T follicular helper cell (primary cell): Measurements from ENCODE around the gene MMP20.

Experiments used
- DNase-seq: peaks from one replicate; pipeline ENCODE4 v3.0.0-alpha.2; 2020; ENCODE audit warnings: low read depth

MMP20 gene

DNA sequence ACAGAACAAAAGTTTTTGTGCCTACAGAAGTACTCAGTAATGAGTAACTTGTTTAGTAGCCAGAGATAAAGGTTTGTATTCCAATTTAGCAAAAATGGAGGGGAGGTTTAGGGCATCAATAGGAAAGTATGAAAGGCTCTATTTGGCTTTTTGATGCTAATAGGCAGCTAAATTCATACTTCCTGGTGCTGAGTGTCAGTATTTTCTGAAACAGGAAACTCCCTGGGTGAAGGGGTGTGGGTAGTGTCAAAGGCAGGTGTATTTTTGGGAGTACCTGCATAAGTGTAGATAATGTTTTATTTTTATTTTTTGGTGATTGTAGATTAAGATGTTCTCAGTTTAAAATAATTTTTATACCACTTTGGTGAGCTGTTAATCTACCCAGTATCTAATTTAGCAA lies 65.3 kb downstream of the MMP20 start:
- no peak for DNase-seq

DNA sequence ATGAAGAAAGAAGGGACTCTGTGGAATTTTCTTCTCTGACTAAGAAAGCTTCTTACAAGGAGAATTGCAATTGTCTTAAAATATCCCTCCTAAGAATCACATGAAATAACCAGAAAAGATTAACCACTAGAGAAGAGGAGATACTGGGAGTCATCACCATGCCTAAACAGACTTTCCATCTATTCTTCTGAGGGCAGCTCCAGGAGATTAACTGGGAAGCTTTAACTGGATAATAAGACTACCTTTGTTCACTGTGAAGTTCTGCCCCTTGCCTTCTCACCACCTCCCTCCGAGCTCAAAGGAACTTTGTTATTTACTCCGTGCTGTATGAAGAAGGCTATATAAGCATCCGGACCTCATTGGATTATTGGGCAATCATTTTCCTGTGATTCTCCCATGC lies 70.0 kb downstream of the MMP20 start:
- no peak for DNase-seq

DNA sequence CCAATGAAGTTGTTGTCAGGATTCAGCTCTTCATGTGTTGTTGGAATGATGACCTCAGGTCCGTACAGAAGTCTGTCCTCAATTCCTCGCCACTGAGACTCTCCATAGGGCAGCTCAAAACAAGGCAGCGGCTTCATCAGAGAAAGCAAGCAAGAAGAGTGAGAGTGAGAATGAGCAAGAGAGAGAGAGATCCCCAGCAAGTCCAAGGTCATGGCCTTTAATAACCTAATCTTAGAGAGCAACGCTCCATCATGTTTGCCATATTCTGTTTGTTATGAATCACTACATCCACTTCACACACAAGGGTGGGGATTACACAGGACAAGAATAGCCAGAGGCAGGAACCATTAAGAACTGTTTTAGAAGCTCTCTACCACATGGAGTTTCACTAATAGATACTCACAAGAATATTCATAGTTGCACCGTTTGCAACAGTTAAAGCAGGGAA lies 71.3 kb downstream of the MMP20 start:
- DNase-seq = no peak

DNA sequence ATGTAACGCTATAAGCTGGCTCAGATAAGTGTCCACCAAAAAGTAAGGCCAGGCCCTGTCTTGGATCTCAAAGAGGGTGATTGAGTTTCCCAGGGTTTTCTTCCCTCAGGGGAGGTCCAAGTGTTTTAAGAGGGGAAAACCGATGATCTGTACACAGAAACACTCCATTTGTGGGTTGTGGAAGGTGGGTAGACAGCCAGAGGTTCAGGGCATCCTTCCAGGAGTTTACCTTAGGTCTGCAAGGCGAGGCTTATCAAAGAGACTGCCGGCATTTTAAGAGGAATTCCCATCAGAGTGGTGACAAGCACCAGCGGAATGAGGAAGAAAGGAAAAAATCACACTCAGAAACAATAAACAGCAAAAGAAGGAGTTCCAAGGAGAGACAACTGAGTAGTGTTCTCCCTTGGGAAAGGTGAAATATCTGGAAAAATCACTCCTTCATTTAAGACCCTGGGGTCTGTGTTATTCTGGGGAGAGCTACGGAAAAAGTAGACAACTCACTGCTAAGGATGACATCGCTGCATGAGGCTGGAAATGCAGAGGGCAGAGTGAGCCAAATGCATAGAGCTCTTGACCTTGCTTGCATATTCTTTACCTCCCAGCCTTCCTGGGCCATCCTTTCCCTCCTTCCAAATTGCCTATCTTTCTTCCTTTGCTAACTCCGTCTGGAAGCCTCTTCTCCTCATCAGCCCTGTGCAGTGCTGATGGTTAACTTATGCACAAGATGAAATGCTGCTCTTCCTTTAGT lies 72.5 kb downstream of the MMP20 start:
- no peak for DNase-seq

DNA sequence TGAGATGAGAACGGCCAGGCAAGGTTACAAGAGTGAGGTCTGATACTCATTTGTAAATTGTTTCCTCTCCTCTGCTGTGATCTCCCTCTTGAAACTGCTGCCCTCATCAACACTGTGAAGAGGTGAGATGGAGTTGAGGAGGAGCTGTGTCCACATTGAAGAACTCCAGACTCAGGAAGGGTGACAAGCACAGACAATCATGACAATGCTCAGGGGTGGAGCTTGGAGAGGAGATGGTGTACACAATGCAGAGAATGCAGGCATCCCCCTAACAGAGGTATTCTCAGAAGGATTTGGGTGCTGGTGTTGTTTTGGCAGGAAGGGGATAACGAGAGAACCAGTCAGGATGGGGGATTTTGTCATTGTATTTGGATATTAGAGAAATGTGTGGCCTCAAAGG lies 73.1 kb downstream of the MMP20 start:
- no peak for DNase-seq

DNA sequence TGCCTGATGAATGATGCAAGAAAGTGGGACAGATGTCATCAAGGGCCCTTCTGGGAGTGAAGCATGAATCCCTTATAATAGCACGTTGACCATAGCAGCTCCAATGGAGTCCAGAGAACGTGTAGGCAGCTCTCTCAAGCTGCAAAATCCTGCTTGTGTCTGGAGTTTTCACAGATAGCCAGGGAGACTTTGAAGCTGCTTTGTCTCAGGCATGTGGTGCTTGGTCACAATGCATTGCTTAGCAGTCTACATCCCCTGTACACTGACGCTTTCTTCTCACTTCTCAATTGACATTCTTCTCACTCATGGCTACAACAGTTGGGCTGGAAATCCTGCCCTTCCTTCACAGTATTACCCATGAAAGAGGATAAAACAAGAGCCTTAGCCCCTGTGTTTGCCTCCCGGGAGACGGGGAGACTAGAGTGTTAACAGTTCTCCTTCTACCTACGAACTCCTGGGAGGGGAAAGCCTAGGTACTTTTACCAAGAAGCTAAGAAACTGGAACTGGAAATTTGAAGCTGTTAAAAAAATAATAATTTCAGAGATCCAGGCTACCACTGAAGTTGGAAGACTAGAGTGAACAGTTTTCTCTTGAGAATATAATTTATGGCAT lies 73.9 kb downstream of the MMP20 start:
- no peak for DNase-seq

DNA sequence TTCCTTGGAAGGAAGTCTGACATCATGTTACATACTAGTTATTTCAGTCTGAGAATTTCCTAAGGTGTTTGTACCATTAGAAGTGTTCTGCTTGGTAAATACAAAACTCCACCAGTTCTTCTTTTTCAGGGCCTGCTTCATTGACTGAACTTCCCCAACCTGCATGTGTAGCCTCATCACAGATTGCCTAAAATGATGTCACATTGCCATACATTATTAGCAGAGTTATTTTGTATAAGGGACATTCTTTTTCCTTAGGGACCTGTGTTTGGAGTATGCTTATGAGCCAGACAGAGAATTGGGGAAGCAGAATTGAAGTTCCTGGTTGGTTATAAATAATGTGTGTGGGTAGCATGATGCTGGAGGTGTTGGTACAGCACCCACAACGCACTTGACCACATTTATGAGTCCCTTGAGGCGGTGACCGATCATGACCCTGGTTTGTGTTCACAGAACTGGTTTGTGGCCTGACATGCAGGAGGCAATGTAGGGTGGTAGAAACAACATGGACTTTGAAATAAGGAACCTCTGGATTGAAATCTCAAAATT lies 78.1 kb downstream of the MMP20 start:
- no peak for DNase-seq

DNA sequence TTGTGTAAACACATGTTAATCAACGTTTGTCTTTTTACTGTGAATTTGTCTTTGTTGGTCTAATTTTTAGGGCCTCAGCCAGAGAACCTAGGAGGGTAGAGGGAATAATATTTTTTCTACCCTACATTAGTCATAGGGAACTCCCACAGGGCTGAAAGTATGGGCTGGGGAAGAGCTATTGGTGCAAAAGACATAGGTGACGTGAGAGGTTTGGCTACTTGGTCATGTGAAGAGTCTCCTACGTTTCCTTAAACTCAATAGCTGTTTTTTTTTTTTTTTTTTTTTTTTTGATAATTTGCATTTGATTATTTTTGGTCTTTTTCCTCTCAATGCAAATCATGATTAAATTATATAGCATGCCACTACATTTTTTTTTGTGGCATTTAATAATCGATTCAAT lies 78.7 kb downstream of the MMP20 start:
- no peak for DNase-seq

DNA sequence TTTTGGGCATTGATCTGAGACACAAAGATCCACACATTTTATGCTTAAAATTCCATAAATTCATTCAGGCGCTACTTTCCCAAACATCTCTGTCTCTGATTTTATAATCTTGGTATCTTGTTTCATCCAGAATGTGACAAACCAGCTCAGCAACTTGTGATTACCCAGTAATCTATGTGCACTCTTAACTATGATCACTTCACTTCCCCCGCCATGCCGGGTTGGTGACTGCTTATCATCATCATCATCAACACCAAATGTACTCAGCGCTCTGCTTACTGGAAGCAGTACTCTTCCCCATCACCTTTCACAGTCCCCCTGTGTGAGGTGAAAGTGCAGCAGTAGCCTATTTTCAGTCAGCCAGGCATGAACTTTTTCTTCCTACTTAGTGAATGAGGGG lies 79.4 kb downstream of the MMP20 start:
- DNase-seq = no peak

DNA sequence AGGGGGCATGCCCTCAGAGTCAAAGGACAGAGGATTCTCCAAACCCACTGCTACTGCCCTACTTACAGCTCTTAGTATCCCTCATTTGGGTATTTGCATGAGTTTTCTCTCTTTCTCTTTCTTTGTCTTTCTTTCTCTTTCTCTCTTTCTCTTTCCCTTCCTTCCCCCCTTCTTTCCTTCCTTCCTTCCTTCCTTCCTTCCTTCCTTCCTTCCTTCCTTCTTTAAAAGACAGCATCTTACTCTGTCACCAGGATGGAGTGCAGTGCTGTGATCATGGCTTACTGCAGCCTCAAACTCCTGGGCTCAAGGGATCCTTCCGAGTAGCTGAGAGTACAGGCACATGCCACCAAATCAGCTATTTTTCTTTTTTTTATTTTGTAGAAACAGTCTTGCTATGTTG lies 80.5 kb downstream of the MMP20 start:
- DNase-seq = no peak

DNA sequence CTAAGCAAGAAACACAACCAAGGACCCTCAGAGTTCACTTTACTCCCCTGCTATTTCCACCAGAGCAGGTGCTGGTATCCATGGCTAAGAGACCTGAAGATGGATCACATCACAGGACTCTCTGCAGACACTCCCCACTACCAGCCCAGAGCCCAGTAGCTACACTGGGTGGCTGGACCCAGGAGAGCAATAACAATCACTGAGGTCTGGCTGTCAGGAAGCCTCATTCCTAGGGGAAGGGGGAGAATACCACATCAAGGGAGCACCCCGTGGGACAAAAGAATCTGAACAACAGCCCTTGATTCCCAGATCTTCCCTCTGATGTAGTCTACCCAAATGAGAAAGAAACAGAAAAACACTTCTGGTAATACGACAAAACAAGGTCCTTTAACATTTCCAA lies 85.6 kb downstream of the MMP20 start:
- no peak for DNase-seq

DNA sequence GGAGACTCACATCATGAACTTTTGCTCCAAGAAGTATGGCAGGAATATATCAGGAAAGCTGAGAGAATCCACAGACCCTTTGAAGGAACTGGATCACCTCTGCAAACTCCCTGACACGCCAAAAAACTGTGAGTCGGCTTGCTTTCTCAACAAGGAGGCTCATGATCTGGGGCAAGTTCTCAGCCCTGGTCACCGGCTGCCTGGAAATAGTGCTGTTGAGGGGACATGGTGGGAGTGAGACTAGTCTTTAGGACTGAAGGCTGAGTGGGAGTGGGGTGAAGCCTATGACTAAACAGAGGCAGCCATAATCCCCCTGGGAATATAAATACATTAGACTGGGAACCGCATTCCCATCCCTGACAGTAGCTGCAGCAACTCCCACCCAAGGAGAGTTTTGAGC lies 86.2 kb downstream of the MMP20 start:
- no peak for DNase-seq

DNA sequence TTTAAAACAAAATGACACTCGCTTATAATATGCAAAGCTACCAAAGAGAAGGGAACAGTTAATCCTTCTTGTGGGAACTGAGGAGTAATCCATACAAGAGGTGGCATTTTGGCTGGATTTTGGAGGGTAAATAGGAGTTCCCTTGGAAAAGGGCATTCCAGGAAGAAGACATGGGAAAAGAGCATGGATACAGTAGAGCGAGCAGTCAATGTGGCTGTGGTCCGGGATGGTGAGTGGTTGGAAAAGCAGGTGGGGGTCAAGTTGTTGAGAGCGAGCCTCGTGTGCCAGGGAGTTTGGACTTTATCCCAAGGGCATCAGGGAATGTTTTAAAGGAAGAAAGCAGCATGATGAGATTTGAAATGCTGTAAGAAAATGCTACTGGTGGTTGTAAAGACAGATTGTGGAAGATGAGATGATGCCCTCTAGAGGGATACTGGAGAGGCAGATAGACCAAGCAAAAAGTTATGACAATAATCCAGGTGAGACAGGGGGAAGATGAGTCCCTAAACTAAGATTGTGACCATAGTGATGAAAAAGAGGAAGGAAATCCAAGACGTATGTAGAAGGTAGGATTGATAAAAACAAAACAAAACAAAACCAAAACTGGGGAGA lies 90.8 kb downstream of the MMP20 start:
- no peak for DNase-seq

DNA sequence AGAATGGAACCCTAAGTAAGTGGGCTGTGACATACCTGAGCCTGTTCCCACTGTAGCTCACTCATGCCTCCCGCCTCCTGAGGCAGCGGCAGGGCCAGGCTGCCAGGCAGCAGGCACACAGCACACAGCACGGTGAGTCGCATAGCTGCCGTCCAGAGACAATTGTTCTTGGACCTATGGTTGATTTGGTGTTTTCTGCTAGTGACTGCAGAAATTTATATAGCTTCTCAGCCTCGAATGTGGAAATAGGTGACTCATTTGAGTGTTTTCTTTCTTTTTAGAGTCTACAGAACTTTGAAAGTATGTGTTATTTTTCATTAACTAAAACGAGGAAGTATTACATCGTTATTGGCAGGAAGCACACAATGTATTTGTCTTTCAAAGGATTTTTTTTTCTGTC lies 94.6 kb downstream of the MMP20 start, which contains the start of gene MMP7:
Gene MMP7 (minus strand): TSS at position 190 of the 400 bp plus-strand sequence. CDS start 47 bp downstream, at position 143.
- DNase-seq = no peak

DNA sequence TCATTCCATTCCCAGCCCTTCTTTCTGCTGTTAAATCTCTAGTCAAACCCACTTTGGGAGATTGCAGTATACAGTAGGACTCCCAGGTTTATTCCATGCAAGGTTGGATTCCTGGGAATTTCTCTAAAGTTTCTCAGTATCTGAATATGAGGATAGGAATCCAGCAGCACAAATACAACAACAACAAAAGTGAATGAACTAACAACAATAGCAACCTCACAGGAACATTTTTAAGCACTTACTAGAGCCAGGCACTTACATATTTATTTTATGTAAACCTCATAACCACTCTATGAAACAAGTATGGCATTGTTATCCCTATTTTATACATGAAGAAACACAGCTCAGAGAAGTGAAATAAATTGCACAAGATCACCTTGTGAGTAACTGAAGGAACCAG lies 96.5 kb downstream of the MMP20 start:
- DNase-seq = no peak

DNA sequence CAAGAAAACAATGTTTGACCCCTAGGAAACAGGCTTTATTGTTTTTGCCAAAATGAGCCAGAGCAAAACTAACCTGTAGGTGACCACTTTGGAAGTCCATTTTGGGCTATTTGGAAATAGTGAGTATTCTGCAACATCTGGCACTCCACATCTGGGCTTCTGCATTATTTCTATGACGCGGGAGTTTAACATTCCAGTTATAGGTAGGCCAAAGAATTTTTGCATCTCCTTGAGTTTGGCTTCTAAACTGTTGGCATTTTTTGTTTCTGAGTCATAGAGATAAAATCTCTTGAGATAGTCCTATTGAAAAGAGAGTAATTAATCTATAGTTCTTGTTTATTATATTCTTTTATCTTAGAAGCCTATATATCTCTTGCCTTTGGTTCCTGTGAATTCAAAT lies 97.4 kb downstream of the MMP20 start:
- no peak for DNase-seq

DNA sequence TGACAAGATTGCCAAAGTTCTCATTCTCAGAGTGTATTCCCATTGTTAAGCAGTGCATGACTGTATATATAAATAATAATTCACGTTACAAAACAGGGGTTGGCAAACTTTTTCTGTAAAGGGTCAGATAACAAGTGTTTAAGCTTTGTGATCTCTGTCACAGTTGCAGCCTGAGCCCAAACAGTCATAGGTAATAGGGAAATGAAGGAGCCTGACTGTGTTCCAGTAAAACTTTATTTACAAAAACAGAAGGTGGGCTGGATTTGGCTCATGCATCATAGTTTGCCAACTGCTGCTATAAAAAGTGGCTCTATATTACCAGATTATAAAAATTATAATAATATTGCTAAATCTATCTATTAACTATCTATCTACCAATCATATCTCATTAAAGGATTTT lies 98.1 kb downstream of the MMP20 start:
- DNase-seq = no peak
